Activated naive CD4-positive, alpha-beta T cell treated with anti-CD3 and anti-CD28 coated beads, Interleukin-2, amount 50 U/mL, for 72 hours (primary cell): ENCODE results near the gene CTSH. TPM values are rescaled to one million over a fixed set of nuclear protein-coding genes. Genes with fewer than 3 reads are reported as not detected.
"Not testable (repeated sequence)": the region's sequence is repeated elsewhere in the genome, so short reads cannot be mapped to it uniquely, and the experiment has no call there.

Experiments
- ATAC-seq, 2 donors: fragments of 150-1000 bp; cut with Tn5 transposase; 2 replicates each; pipeline ENCODE4 v1.10.0; 2021; ENCODE audit warnings: mild to moderate bottlenecking in 2 of 2, moderate library complexity in 2 of 2
- DNase-seq, 2 donors: peaks; one replicate each; pipeline ENCODE4 v3.0.0; 2021 to 2022; ENCODE audit warnings: low spot score in 2 of 2
- H3K27ac Mint-ChIP-seq, 2 donors: one replicate each; pipeline ENCODE4 v1.8.0; 2022; ENCODE audit warnings: mild to moderate bottlenecking in 2 of 2, mixed read lengths in 2 of 2
- H3K36me3 Mint-ChIP-seq, 2 donors: one replicate each; pipeline ENCODE4 v1.8.0; 2022; ENCODE audit warnings: mixed read lengths in 2 of 2
- H3K9me3 Mint-ChIP-seq, 2 donors: one replicate each; pipeline ENCODE4 v1.8.0; 2022; ENCODE audit warnings: mixed read lengths in 2 of 2
- total RNA-seq, 2 donors: library from RNA; stranded (reverse); gene quantifications; one replicate each; pipeline ENCODE4 v1.2.3, GENCODE V29; 2022

CTSH gene
- total RNA-seq, 2 donors from 2014 or later = 8.4 to 11.1 TPM

DNA sequence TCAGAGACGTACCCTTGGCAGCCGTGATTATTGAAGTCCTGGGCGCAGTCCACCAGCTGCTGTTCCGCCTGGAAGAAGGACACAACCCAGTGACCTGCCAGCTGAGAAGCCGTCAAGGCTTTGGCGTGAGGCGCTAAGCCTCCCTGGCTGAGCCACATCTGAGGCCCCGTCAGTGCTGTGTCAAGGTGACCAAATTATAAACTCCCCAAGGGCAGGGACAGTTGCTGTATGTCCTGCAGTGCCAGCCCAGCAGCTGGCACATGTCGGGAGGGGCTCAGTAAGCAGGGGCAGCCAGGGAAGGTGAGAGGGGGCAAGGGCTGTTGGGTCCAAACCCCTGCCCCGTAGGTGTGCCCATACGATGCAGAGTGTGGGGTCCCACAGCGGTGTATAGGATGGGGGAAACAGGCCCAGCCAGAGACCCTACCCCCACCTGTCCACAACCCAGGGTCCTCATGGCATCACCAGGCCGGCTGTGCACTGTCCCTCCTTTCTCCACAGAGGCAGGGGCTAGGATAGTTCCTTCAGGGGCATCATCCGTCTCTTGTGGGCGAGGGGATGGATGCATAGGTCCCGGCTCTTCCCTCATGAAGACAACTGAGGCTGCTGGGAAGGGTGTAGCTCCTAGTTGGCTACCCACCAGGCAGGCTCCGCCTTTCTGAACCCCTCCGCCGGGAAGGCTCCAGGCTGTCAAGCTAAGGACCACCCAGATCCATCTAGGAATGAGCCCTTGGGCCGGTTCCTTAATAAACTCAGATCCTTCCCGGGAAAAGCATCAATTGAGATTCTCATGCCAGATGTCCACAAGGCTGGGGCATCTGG is 13.2 kb downstream of the CTSH start:
- ATAC-seq (peak in 1 of 2 donors; percentile 21), DNase-seq (no peak)
- H3K27ac Mint-ChIP-seq = no peak overlapping the region
- H3K9me3 Mint-ChIP-seq = no peaks in the 10 kb centered on the region
- no peaks in the 10 kb centered on the region for H3K36me3 Mint-ChIP-seq

DNA sequence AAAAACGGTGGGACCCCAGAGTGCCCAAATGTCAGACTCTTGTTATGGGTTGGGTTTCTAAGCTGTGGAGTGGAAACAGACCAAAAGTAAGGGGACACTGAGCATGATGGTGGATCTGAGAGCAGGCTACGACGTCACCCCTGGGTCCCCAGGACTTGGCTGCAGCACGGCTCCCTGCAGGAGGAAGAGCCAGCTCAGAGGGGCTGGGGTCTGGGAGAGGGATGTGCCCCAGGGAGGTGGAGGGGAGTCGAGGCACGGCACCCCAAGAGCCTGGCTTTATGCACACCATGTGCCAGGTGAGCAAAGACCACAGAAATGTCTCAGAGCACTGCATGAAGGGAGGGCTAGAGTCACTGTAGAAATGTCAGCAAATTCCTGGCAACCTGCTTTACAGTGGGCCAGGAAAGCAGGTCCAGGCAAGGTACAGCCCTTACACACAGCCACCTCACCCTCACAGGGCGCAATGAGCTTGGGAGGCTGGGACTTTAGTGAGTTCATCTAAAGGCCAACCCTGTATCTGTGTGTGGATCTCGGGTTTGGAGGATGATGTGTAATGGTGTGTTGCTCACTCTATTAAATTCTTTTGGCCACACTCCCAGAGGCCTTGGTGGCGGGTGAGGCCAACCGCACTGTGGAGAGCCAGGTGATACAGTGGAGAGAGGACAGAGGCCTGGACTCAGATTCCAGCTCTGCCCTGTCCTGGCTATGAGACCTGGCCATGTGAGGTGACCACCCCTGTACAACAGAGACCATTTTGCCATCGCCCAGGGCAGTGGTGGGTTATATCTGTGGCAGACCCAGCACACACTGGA is 14.1 kb downstream of the CTSH start:
- ATAC-seq = peak in 1 of 2 donors; percentile 8
- no peaks in the 10 kb centered on the region for H3K36me3 Mint-ChIP-seq
- H3K27ac Mint-ChIP-seq = no peak overlapping the region
- no peaks in the 10 kb centered on the region for H3K9me3 Mint-ChIP-seq
- DNase-seq = no peak

DNA sequence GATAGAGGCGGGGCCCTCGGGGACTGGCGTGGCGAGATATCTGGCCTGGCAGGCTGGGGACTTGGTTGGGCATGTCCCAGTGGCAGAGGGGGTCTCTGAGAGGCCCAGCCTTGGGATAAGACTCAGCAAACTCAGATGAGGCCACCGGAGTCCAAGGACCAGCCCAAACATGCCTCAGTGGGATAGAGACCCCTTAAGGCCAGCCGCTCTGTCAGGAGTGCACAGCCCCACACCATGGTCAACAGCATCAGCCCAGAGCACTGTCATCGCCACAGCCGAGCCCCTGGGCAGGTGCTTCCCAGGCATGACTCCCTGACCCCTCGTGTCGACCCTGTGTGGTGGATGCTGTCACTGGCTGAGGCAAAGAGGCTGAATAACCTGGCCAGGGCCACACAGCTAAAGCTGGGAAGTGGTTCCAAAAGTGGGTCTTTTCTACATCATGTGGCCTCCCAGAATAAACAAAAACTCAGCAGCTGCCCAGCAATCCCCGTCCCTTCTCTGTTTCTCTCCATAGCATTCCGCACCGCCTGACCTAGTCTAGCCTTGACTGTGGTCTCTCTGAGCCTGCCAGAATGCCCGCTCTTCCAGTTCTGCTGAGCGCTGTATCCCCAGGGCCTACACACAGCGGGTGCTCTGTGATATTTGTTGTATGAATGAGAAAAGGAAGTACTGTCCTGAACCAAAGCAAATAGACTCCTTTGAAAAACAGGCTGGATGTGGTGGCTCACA is 15.1 kb downstream of the CTSH start:
- Mint-ChIP-seq H3K36me3 (no peaks in the 10 kb centered on the region), H3K9me3 (no peaks in the 10 kb centered on the region), H3K27ac (peak overlapping the region in 1 of 2 donors; percentile 2)
- no peak for DNase-seq
- ATAC-seq = no peak

DNA sequence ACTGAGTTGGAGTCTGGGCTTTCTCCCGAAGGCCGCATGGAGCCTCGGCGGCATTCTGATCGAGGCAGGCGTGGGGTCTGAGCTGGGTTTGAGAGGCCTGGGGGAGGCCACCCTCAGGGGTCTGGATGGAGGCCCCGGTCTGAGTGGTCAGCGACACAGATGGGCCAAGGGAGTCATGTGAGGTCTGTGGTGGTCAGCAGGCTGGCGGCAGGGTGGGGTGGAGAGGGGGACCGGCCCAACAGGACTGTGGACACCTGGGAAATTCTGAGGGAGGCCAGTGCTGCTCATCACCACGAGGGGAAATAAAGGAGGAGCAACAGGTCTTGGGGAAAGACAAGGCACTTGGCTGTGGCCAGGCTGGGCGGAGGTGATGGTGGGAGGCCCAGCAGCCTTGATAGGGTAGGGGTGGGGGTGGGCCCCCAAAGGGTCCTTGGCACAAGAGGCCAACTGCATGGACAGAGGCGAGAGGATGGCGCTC is 16.2 kb downstream of the CTSH start:
- H3K27ac Mint-ChIP-seq = peak overlapping the region in 1 of 2 donors; percentile 2
- H3K9me3 Mint-ChIP-seq = no peaks in the 10 kb centered on the region
- DNase-seq (no peak), ATAC-seq (no peak)
- no peaks in the 10 kb centered on the region for H3K36me3 Mint-ChIP-seq

DNA sequence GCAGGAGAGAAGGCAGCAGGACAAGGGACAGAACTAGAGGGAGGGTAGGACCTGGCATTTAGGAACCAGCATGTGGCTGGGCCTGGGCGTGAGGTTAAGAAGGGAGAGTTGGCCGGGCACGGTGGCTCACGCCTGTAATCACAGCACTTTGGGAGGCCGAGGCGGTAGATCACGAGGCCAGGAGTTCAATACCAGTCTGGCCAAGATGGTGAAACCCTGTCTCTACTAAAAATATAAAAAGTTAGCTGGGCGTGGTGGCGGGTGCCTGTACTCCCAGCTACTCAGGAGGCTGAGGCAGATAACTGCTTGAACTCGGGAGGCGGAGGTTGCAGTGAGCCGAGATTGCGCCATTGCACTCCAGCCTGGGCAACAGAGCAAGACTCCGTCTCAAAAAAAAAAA is 16.7 kb downstream of the CTSH start:
- ATAC-seq, DNase-seq, H3K9me3 Mint-ChIP-seq, H3K36me3 Mint-ChIP-seq: not testable (repeated sequence)
- peak overlapping the region; percentile 2 to 30 for H3K27ac Mint-ChIP-seq

DNA sequence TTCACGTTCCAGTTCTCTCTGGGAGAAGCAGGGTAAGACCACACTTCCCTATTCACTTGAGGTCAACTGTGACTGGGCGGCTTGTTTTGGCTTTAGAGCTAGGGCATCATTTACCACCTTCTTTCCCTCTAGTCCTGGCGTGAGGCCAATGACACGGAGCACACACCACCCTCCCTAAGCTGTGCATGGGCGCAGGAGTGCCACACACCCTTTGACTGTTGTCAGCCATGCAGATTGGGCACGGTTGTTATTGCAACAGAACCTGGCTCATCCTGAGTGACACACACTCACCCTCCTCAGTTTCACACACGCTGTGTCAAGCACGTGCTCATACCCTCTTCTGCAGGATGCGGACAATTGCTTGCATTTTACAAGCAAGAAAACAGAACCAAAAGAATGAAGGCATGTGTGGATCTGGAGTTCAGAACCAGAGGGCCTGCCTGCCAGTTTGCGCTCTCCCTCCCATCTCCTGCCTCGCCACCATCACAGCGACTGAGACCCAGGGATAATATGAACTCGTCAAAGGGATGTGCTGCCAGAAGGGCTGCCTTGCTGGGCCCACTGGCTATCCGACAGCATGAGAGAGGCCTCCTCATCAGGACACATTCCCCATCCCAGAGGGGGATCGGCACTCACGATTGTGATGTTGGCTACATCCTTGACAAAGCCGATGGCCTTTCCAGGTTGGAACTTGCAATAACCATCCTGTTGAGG is 17.6 kb downstream of the CTSH start:
- ATAC-seq (no peak), DNase-seq (no peak)
- no peaks in the 10 kb centered on the region for H3K9me3 Mint-ChIP-seq
- no peaks in the 10 kb centered on the region for H3K36me3 Mint-ChIP-seq
- H3K27ac Mint-ChIP-seq = peak overlapping the region; percentile 2 to 30

DNA sequence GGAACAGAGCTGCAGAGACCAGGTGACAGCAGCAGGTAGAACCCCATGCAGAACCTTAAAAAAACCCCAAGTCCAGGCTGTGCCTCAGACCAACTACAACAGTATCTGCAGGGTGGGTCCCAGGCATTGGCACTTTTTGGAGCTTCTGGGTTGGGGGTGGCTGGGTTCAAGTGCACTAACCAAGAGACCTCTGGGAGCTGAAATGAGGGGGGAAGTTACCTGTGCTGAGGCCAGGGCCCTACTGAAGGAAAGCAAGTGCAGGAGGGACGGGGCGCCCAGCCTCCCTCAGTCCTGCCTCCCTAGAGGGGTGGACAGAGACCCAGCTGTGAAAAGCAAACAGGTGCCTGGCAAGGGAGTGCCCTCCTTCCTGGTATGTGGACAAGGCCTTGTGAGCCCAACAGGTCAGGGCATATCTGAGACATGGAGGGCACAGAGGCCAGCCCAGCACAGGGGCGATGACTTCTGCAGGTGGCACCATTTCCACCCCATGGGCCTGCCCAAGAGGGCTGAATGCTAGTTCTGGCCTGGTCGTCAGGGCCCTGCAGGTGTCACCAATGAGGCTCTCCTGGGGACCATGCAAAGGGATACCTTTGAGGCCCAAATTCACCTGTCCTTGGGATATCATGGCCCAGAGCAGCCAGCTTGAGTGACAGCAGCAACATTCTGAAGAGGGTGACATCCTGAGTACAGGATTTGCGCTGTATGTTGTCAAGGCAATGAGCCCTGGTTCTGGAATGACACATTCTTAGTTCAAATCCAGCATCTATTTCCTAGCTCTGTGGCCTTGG is 18.7 kb downstream of the CTSH start:
- peak; percentile 10 to 15 for ATAC-seq
- no peak for DNase-seq
- H3K9me3 Mint-ChIP-seq = no peaks in the 10 kb centered on the region
- peaks cover 0 to 6% of the 10 kb centered on the region in 2 donors for H3K36me3 Mint-ChIP-seq
- H3K27ac Mint-ChIP-seq = peak overlapping the region in 1 of 2 donors; percentile 33

DNA sequence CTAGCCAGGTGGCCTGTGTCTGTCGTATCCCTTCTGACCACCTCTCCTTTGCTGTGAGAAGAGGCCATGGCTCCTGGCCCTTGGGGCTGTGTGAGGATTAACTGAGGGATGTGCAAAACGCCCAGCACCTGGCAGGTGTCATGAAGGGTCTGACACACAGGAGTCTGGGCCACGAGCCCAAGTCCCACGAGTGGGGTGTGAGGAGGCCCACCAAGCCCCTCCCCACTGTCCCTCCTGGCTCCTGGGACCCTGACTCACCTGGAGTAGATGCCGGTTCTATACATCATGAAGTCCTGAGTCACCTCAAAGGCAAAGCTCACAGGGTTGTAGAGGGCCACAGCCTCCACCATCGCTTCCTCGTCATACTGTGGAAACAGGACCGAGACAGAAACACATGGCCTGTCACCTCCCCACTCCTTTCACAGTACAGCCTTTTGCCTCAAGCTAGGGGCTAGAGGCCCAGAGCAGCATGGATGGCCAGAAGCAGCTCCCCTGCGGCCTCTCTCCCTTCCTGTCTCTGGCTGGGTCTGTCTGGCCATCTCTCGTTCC is 19.7 kb downstream of the CTSH start:
- ATAC-seq = peak in 1 of 2 donors; percentile 9
- H3K36me3 Mint-ChIP-seq = peaks cover 0 to 6% of the 10 kb centered on the region in 2 donors

DNA sequence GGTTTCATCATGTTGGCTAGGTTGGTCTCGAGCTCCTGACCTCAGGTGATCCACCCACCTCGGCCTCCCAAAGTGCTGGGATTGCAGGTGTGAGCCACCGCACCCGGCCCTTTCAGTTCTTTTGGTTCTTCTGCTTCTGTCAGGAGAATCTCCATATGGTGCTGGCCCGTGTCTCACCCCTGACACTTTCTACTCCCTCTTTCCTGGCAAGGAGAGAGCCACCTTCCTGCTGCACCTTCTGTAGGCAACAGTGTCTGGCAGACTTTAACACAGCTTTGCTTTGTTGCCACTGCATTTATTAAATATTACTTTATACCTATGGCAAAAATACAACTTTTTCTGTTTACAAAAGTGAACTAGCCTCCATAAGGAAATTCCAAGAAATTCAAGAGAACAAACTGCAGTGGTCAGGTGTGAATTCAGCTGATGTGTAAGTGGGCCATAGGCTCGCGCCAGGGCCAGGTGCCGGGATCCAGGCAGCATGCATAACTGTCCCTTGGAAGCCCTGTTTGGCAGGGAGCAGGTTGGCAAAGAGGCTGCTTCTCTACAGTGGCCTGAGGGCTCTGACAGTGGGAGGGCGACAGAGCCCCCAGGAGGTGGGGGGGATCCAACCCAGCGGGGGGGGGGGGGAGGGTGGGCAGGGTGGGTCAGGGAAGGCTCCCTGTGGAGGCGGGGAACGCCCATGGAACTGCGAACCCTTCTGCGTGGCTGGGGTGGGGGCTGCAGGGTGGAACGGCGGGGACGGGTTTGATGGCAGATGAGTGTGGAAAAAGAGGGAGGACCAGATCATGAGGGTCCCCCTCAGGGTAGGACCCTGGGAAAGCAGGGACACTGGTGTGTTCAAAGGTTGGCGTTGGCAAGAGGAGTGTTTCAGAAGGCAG is 21.1 kb downstream of the CTSH start:
- Mint-ChIP-seq H3K36me3 (peaks cover 0 to 6% of the 10 kb centered on the region in 2 donors), H3K9me3 (no peaks in the 10 kb centered on the region), H3K27ac (peak overlapping the region; percentile 22 to 33)
- DNase-seq (no peak), ATAC-seq (no peak)

More for the DNA sequence above, 19.7 kb downstream of the CTSH start:
- H3K9me3 Mint-ChIP-seq = no peaks in the 10 kb centered on the region
- peak overlapping the region in 1 of 2 donors; percentile 33 for H3K27ac Mint-ChIP-seq
- DNase-seq = no peak

DNA sequence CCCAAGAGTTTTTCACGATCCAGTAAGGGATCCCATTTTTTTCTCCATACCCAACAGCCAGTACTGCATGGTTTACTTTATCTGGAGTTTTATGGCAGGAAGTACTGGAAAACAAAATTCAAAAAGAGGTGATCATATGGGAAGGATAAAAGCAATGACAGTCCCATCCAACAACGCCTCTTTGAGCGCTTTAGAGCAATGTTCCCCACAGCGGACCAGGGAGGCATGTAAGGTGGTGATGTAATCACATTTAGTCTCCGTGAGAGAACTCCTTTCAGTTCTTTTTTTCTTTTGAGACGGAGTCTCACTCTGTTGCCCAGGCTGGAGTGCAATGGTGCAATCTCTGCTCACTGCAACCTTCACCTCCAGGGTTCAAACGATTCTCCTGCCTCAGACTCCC is 21.8 kb downstream of the CTSH start:
- Mint-ChIP-seq H3K36me3 (peaks cover 0 to 6% of the 10 kb centered on the region in 2 donors), H3K27ac (no peak overlapping the region), H3K9me3 (no peaks in the 10 kb centered on the region)
- ATAC-seq (no peak), DNase-seq (no peak)

DNA sequence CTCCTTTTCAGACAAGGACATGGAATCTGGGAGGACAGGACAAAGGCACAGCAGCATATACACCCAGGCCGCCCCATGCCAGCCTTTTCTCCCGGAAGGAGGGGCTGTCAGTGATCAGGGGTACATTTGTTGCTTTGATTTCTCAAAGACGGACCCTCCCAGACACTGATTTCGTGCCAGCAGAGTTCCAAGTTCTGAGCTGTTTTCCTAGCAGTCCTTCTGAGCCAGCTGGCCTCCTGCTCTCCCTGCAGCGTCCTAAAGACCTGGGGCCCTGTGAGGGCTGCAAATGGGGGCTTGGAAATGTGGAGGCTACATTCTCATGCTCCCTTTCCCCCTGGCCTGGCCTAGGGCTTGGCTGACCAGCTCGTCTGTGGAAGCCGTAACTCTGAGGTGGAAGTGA is 22.3 kb downstream of the CTSH start:
- H3K27ac Mint-ChIP-seq = peak overlapping the region in 1 of 2 donors; percentile 84
- ATAC-seq (no peak), DNase-seq (no peak)
- no peaks in the 10 kb centered on the region for H3K9me3 Mint-ChIP-seq
- H3K36me3 Mint-ChIP-seq = peaks cover 0 to 6% of the 10 kb centered on the region in 2 donors

DNA sequence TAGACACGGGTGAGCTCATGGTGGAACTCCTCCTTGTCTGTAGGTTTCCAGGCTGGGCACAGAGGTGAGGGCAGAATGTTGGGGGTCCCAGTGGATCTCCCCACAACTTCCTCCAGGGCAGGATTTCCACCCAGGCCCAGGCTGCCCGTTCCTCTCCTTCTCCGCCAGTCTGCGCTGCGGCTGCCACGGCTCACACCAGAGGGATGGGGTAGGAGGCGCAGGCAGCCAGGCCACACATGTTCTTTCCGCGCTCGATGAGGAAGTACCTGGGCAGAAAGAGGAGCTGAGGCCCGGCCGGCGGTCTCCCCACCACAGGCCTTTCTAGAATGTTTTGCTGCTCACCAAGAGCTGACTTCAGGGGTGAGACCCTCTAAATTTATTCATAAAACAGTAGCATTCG is 22.9 kb downstream of the CTSH start:
- DNase-seq (no peak), ATAC-seq (no peak)
- Mint-ChIP-seq H3K9me3 (no peaks in the 10 kb centered on the region), H3K27ac (peak overlapping the region; percentile 41 to 84), H3K36me3 (peaks cover 0 to 6% of the 10 kb centered on the region in 2 donors)

DNA sequence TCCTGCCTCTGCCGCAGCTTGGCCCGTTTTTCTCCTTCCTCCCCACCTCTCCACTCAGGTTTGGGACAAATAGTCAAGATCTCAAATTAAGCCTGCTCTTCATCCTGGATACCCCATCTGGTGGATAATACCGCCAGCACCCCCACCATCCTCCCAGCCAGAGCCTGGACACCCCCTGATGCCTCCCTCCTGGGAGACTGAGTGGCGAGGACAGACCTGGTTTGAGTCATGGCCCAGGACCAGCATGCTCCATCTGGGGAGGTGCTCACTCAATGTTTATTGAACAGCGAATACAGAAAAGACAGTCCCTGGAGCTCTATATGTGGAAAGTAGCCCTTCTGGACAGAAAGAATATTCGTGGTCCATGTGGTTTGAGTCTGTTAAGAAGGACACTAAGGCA is 23.3 kb downstream of the CTSH start:
- ATAC-seq (no peak), DNase-seq (no peak)
- Mint-ChIP-seq H3K9me3 (no peaks in the 10 kb centered on the region), H3K27ac (peak overlapping the region; percentile 7 to 41), H3K36me3 (peaks cover 0 to 6% of the 10 kb centered on the region in 2 donors)

DNA sequence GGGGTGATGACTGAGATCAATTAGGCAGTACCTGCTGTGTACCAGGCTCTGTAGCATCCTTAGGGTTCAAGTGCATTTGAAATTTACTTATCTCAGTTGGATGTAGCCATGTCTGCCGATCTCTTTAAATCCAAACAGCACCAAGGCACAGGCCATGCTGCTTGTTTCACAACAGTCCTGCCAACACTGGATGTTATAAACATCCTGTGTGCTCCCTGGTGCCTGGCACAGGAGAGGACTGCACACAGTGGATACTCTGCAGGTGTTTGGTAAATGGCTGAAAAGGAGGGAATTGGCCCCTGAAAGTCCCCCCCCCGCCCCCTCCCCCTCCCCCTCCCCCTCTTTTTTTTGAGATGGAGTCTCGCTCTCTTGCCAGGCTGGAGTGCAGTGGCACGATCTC is 27.0 kb downstream of the CTSH start:
- no peak overlapping the region for H3K27ac Mint-ChIP-seq
- H3K36me3 Mint-ChIP-seq = peaks cover 0 to 6% of the 10 kb centered on the region in 2 donors
- H3K9me3 Mint-ChIP-seq = no peaks in the 10 kb centered on the region
- DNase-seq (no peak), ATAC-seq (no peak)
